ENCODE results near the gene TNRC18. TPM values are rescaled to one million over a fixed set of nuclear protein-coding genes. Genes with fewer than 3 reads are reported as not detected.

The TNRC18 gene, protein sequence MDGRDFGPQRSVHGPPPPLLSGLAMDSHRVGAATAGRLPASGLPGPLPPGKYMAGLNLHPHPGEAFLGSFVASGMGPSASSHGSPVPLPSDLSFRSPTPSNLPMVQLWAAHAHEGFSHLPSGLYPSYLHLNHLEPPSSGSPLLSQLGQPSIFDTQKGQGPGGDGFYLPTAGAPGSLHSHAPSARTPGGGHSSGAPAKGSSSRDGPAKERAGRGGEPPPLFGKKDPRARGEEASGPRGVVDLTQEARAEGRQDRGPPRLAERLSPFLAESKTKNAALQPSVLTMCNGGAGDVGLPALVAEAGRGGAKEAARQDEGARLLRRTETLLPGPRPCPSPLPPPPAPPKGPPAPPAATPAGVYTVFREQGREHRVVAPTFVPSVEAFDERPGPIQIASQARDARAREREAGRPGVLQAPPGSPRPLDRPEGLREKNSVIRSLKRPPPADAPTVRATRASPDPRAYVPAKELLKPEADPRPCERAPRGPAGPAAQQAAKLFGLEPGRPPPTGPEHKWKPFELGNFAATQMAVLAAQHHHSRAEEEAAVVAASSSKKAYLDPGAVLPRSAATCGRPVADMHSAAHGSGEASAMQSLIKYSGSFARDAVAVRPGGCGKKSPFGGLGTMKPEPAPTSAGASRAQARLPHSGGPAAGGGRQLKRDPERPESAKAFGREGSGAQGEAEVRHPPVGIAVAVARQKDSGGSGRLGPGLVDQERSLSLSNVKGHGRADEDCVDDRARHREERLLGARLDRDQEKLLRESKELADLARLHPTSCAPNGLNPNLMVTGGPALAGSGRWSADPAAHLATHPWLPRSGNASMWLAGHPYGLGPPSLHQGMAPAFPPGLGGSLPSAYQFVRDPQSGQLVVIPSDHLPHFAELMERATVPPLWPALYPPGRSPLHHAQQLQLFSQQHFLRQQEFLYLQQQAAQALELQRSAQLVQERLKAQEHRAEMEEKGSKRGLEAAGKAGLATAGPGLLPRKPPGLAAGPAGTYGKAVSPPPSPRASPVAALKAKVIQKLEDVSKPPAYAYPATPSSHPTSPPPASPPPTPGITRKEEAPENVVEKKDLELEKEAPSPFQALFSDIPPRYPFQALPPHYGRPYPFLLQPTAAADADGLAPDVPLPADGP (N-terminal part only)
- total RNA-seq = 26.0 and 27.7 TPM in 2 replicates

DNA sequence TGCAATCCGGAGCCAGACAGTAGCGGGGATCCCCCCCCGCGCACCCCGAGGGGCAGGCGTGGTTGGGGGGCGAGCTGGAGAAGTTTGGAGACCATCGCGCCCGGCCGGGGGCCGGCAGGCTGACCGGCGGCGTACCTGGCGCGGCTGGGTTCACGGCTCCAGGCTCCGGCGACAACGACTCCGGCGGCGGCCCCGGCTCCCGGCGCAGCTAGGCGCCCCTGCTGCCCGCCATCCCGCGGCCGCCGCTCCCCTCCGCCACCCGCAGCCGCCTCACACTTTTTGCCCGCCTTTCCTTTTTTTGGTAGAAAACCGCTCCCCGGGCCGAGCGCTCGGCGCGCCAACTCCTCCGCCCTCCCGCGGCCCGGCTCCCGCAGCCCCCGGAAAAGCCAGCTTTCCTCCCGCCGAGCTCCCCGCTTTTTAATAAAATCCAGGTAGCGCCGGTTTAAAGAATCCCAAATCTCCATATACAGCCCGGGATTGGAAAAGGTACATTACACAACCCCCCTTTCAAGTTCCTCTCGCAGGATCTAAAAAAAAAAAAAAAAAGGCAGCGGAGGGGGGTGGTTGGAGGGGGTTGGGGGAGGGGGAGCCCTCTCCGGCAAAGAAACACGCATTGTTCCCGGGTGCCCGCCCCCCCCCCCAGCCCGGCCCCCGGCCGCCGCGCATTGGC lies at the start of gene TNRC18:
Gene TNRC18 (minus strand): TSS at position 529 of the 670 bp plus-strand sequence. CDS start 2,588 bp downstream, outside the sequence.

DNA sequence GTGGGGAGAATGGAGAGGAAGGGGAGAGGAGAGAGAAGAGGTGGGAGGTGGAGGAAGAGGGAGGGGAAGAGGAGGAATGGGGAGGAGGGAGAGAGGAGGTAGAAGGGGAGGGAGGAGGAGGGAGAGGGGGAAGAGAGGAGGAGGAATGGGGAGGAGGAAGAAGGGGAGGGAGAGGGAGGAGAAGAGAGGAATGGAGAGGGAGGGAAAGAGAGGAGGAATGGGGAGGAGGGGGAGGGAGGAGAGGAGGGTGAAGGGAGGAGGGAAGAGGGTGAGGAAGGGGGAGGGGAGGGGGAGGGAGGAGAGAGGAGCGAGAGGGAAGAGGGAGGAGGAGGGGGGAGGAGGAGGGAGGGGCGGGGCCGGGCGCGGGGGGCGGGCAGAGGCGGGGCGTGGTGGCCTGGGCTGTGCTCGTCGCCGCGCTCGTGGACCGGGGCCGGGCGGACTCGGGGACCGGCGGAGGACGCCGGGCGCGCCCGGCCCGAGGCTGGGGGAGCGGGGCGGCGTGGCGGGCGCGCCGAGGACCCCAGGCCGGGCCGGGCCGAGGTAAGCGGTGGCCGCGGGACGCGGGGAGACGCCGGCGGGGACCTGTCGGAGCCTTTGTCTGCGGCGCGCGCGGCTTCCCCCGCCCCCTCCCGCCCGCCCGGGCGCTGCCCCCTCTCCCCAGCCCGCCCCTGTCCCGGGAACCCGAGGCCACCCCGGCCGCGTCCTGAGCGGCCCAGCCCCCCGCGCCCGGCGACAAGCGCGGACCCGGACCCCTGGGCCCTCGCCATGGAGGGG lies 140.9 kb downstream of the TNRC18 start, which contains the start of gene SLC29A4:
Gene SLC29A4 (plus strand): TSS at position 401 of the 774 bp plus-strand sequence. CDS start 4,874 bp downstream, outside the sequence.

Other genes starting within 250 kb of the TNRC18 start
- gene WIPI2, start 233.6 kb downstream of the TNRC18 start, total RNA-seq = 55.8 and 57.2 TPM in 2 replicates
- 4.2 and 5.2 TPM in 2 replicates for gene SLC29A4, start 140.9 kb downstream of the TNRC18 start, total RNA-seq
- gene FBXL18, start 90.0 kb upstream of the TNRC18 start, total RNA-seq = 9.8 and 10.4 TPM in 2 replicates
- gene ACTB, start 106.8 kb upstream of the TNRC18 start, total RNA-seq = 4,047 and 4,586 TPM in 2 replicates
- 347 and 369 TPM in 2 replicates for gene FSCN1, start 169.0 kb upstream of the TNRC18 start, total RNA-seq

Data from bronchus fibroblast of lung (primary cell).